CD4-positive, alpha-beta T cell treated with Interleukin-4 for 4 hours (primary cell): Measurements from ENCODE around the gene THSD8.

ENCODE experiments used
- DNase-seq: peaks from one replicate; pipeline ENCODE4 v3.0.0-alpha.2; 2020

THSD8 gene

DNA sequence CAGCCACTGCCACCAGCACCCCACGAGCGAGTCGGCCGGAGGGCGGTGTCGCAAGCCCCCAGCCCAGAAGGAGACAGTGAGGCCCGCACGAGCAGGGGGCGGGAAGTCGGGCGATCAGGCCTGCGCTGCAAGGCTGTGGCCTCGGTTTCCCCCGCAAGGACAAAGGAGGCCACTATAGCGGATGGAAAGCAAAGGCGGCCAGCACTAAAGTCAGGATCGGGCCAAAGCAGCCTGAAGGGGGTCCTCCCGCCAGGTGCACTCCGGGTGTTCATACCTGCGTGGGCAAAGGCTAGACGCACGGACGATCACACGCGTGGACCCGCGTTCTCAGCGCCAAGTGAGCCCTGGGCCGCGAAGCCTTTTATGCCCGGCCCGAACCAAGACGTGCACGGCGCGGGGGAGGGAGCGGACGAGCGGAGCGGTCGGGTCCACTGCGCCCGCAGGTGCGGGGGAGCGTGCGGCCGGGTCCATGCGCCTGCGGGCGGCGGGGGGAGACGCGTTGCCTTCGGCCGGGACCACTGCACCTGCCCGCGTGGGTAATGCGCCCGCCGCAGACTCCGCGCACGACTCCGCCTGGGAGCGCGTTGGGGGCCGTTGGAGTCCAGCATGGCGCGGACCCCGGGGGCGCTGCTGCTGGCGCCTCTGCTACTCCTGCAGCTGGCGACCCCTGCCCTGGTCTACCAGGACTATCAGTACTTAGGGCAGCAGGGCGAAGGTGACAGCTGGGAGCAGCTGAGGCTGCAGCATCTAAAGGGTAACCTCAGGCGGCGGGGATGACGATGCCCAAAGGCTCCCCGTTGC, at the start of gene THSD8, which contains the start of gene PRDX2:
Gene THSD8 (plus strand): TSS at position 604 of the 801 bp plus-strand sequence. CDS start 3 bp downstream, at position 607.
Gene PRDX2 (minus strand): TSS at position 335 of the 801 bp plus-strand sequence. CDS start 539 bp downstream, outside the sequence.
- DNase-seq, result peak; percentile 70

DNA sequence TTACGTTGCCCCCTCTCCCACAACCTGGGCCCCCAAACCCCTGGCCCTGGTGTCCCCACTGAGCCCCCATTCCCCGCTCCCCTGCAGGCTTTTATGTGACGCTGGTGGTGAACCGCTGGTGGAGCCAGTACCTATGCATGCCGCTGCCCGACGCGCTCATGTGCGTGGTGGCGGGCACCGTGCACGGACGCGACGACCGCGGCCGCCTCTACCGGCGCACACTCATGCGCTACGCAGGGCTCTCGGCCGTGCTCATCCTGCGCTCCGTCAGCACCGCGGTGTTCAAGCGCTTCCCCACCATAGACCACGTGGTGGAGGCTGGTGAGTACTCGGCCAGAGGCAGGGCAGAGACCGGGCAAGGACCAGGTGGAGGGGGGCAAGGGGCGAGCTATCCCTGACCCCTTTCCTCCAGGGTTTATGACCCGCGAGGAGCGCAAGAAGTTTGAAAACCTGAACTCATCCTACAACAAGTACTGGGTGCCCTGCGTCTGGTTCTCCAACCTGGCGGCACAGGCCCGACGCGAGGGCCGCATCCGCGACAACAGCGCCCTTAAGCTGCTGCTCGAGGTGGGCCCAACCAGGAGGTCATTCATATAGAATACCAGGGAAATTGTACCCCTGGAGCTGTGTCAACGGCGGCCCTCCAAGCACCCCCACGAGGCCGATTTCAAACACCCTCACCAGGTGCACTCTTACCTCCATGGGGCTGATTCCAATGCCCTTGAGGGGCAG, 47.2 kb upstream of the THSD8 start:
- no peak for DNase-seq

DNA sequence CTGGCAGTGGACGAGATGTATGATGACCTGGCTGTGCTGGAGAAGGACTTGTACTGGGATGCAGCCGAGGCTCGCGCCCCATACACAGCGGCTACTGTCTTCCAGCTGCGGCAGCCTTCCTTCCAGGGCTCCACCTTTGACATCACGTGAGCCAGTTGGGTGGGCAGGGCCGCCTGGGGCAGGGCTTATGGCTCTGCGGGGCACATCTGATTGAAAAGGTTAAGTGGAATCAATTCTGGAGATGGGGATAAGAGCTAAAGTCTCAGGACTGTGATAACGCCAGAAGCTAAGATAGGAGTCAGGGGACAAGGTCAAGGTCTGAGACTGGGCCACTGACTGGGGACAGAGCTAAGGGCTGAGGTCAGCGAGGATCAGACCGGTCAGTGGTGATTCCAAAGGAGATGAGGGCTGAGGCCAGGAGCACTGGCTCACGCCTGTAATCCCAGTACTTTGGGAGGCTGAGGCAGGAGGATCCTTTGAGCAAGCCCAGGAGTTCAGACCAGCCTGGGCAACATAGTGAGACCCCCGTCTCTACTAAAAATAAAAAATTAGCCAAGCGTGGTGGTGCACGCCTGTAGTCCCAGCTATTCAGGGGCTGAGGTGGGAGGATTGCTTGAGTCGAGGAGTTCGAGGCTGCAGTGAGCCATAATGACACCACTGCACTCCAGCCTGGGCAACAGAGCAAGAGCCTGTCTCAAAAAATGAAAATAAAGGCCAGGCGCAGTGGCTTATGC, 45.6 kb upstream of the THSD8 start:
- DNase-seq, result no peak

- DNase-seq, result peak; percentile 36
These were observed 44.2 kb upstream of the THSD8 start for GRCh38 chr19:12757544-12758274.

DNA sequence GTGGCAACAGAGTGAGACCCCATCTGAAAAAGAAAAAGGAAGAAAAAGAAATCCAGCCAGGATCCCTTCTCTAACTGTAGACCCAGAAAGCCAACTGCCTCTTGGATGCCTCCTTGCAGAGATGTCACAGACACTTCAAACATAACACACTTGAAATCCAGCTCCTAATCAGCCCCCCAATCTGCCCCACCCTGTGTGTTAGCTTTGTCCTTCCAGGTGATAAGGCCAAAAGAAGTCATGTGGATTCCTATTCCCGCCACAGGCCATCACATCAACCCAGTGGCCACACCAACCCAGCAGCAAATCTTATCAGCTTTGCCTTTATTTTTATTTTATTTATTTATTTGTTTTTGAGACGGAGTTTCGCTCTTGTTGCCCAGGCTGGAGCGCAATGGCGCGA, 42.2 kb upstream of the THSD8 start:
- DNase-seq, result no peak

GRCh38 chr19:12763100-12763499, 38.8 kb upstream of the THSD8 start:
- DNase-seq, result no peak

DNA sequence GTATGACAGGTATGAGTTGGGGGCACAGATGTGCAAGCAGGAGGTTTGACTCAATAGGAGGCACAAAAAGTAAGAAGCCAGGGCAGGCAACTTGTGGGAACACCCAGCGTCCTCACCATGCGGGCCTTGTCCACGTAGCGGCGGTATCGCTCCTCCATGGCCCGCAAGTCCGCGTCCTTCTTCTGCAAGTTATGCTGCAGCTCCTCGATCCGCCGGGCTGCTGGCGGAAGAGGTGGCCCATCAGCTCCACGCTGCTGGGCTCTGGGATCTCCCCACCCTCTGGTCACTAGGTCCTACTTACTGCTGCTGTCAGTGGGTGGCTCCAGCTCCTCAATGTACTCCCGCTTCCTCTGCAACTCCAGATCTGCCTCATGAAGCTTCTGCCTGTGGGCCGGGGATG, 37.2 kb upstream of the THSD8 start:
- no peak for DNase-seq

DNA sequence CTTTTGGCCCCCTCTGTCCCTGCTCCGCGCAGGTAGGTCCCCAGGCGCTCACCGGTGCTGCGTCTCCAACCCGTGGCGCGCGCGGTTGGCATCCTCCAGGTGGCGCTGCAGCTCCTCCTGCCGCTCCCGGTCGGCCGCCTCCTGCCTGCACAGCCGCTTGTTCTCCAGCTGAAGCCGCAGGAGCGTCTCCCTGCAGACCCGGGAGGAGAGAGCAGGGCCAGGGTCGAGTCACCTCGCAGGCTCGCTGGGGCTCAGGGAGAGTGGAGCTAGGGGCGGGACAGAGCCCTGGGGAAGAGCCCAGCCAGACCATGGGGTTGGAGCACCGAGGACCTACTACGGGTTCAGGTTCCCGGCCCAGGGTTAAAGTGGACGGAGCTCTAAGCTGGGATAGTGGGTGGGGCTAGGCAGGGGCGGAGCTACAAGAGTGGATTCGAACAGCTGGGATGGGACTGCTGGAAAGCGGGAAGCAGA, 35.8 kb upstream of the THSD8 start:
- DNase-seq, result peak; percentile 77

DNA sequence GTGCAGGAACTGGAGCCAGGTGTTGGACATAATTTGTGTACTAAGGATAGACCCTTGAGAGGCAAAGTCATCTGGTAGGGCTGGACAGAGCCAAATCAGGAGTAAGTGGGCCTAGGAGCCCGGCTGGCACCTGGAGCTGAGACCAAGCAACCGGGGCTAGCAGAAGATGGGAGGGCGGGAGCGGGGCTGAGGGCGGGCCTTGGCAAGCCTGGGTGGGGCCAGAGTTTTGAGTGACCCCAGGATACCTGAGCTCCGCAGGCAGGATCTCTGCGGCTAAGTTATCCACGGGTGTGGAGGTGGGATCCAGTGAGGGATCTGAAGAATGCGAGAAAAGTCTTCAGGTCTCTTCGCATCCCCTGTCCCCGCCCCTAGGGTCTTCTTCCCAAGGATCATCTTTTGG, 34.7 kb upstream of the THSD8 start:
- no peak for DNase-seq

GRCh38 chr19:12767666-12768065, 34.2 kb upstream of the THSD8 start:
- no peak for DNase-seq

GRCh38 chr19:12769689-12770088, 32.2 kb upstream of the THSD8 start:
- peak; percentile 72 for DNase-seq

DNA sequence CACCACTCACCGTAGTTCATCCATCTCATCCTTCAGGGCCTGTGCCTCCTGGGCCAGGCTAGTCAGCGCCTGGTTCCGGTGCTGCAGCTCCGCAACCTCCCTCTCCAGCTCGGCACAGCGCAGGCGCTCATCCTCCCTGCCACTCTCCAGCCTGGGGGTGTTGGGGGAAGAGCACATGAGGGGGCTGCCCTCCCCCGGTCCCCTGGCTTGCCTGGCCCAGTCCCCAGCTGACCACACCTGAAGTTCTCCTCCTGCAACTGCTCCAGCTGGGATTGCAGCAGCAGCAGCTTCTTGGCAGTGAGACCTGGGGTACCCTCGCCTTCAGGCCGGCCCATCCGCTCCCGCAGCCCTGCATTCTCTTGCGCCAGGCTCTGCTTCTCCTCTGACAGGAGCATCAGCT, 30.9 kb upstream of the THSD8 start:
- no peak for DNase-seq

DNA sequence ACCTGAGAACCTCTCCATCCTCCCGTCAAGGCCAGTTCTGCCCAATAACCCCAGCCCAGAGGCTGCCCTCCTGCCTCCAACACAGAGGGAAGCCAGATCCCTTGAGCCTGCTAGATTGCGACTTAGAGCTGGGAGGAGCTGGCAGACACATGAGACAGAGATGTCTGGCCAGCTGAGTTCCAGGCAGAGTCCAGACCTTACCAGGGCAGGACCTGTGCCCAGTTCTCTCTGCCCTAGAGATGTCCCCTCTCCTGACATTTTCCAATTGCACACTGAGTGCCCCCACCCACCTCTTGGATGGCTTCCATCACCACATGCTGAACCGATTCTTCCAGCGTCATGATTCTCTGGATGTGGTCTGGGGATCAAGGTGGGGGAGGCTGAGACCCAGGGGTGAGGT, 29.5 kb upstream of the THSD8 start:
- no peak for DNase-seq

DNA sequence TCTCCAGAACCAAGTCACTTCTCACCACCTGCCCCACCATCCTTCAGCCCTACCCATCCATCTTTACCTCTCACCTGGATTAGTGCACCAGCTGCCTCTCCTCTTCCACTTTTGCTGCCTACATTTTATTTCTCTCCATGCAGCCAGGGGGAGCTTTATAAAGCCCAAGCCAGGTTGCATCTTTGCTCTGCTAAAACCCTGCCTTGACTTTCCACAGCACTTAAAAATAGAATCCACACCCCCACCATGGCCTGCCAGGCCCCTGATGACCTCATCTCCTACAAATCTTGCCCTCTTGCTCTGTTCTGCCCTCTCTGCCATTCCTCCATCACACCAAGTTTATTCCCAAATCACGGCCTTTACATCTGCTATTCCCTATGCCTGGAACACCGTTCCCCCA, 28.3 kb upstream of the THSD8 start:
- no peak for DNase-seq

DNA sequence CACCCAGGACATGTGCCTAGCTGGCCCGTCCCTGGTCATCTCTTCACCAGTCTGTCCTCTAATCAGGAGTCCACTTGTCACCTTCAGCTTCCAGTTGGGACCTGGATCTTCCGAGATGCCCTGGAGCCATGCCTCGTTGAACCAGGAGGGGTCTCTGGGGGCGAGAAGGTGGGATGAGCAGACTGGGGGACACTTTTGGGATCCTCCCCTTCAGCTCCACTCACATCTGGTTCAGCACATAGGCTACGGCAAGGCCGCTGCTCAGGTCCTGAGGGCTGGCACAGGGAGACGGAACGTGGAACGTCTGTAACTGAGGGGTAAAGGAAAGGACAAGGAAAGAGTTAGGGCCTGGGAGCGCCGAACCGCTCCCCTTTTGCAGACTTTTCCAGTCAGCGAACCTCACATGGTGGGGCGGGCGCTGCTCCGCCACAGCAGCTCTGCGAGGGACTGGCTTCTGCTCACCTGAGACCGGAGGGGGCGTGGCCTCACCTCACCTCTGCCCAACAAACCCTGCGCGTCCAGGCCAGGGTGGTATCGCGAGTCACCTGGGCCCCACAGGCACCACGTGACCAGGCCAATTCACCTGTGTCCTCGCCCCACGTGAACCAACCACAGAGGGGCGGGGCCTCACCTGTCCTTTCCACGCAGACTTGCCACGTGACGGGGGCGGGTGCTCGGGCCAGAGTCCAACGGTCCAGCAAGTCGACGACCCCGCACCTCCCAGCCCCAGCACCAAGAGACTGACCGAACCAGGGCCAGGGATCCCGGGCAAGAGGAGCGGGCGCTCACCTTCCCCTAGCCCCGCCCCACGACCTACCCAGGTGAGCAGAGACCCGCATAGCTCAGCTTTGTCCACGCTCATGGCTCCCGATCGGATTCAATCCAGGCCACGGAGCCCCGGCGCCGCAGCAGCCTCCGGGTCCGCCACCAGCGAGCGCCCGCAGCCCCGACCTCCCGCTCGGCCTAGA, 27.0 kb upstream of the THSD8 start, which contains the start of gene HOOK2:
Gene HOOK2 (minus strand): TSS at position 965 of the 968 bp plus-strand sequence. CDS start 103 bp downstream, at position 862.
- peak; percentile 38 for DNase-seq

GRCh38 chr19:12777217-12778016, 24.5 kb upstream of the THSD8 start:
- peak; percentile 73 for DNase-seq

DNA sequence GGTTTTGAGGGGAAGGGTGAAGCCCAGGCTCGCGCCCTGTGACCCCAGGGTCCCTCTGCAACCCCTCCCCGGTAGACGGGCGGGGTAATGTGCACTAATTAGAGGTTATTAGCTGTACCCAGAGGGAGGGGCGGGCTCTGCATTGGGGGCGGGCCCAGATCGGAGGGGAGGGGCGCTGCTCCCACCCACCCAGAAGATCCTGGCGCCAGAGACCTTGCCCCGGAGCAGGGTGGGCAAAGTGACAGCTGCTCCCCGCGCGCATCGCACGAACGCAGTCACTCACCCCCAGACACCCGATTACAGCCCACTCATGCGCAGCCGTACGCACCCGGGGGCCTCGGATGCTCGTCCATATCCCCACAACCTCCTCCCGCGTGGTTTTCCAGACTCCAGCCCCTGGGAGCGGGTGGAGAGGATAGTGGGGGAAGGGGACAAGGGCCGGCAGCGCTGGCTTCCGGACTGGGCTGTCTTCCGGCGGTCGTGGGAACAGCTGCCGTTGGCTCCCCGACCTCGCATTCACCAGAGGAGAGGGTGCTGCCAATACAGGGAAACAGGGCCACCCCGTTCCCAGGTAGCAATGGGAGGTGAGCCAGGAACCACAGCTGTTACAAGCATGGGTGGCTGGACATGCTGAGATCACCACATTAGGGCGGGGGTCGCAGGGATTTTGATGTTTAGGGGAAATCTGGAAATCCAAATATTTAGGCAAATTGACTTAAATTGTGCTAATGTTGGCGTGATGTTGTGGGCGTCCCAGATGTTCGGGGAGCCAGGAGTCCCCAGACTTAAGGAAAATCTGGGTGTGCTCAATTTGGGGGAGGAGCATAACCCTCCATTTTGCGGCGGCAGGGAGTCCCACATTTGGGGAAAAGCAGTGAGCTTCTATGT, 23.6 kb upstream of the THSD8 start:
- peak; percentile 35 for DNase-seq

- DNase-seq, result no peak
These were observed 23.0 kb upstream of the THSD8 start for GRCh38 chr19:12778905-12779161.

GRCh38 chr19:12779162-12779993, 22.5 kb upstream of the THSD8 start:
- no peak for DNase-seq
